GM21723 (cell line): ENCODE results near the gene NEU2.

Source experiments
- ATAC-seq: cut with Tn5 transposase; IDR thresholded peaks from one replicate; pipeline ENCODE4 v1.9.1; 2021; ENCODE audit warnings: mild to moderate bottlenecking, moderate library complexity; ENCODE audit not compliant: unreplicated experiment

NEU2 gene

DNA sequence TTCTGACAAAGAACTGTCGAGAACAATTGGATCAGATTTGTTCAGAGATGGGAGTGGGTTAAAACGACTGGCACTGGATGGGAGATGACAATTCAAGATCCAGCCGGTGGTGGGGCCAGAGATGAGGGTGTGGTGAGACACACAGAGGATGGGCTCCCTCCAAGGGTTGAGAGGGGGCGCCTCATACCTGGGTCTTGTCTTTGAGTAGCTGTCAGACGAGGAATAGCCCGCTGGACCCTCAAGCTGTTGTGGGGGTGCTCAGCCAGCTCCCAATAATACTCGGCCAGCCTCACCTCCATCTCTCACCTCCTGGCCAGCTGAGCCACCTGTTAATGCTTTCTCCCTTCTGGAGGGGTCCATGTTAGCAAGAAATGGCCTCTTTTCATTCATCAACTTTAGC lies 41.6 kb downstream of the NEU2 start:
- ATAC-seq, result no peak

DNA sequence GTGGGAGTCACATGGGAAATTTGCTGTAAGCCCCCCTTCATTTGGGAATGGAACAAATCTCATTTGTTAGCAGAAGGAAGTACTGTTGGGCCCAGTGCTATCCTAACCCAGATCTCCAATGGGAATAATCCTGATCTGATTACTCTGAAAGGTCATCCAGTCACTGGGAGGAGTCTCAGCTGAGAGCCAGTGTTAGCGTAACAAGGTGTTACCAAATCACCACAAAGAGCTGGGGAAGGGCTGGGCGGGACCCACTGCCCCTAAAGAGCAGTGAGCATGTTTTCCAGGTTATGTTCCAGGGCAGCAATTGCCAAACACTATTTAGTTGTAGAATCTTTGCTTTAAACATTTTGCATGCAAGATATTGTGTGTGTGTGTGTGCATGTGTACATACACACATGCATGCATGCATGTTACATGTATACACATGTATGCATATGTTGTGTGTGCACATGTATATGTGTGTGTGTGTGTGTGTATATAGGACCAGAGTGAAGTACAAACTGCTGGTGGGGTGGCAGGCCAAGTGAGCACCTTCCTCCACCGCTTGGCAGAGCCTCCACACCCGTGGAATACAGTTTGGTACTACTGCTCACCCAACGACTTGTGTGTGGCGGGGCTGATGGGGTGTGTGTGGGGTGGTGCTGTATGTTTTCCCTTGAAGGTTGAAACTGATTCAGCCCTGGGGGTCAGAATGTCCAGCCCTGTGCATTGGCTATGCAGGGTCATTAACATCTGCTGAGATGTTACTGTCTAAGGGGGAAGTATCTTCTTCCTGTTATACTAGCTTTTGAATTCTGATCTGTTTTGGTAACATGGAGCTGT lies 42.9 kb downstream of the NEU2 start:
- ATAC-seq, result no peak

DNA sequence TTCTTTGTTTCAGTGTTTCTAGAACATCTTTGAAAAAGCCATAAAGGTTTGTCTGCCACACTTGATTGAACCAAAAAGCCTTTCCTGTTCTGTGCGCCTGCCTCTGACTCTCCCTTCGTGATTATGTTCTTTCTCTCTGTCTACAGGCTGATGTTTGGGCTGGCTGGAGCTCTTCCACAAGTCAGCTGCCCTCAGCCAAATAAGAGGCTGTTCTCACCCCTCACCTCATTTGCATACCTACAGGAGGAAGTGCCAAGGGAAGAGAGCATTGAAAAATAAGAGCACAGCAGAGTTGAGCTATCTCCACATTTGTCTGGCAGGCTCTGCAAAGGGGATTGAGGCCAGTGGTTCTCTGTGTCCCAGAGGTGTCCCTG lies 43.5 kb downstream of the NEU2 start:
- ATAC-seq, result peak; percentile 63

DNA sequence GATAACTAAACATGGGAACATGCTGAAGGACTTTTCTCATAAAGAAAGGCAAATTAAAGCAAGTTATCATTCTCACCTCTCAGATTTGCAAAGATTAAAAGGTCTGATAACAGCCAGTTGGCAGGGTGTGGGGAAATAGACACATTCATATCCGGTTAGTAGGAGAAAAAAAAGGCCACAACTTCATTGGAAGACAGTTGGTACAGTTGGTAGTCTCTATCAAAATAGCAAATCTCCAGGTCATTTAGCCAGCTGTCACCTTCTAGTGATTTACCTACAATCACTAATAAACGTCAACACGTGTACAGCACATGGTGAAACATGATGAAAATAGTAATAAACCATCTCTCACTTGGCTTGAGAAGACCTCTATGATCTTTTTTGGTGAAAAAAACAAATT lies 44.3 kb downstream of the NEU2 start:
- ATAC-seq, result no peak

DNA sequence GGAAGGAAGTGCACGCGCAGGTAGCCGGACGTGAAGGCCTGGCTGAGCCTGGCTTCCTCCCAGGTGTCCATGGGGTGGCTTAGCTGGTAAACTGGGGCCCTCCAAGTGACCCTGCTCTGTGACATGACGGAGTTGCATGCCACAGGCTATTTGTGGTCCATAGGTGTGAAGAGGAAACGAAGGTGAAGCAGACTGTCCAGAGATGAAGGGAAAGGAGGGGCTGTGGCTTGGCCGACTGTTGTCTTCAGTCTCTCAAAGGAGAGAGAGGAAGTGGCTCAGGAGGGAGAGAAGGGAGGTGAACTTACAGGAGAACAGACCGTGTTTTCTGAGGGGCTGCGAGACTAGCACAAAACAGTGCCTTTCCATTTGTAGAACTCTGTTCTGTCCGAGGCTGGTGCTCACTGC lies 47.0 kb downstream of the NEU2 start:
- ATAC-seq, result peak; percentile 34

DNA sequence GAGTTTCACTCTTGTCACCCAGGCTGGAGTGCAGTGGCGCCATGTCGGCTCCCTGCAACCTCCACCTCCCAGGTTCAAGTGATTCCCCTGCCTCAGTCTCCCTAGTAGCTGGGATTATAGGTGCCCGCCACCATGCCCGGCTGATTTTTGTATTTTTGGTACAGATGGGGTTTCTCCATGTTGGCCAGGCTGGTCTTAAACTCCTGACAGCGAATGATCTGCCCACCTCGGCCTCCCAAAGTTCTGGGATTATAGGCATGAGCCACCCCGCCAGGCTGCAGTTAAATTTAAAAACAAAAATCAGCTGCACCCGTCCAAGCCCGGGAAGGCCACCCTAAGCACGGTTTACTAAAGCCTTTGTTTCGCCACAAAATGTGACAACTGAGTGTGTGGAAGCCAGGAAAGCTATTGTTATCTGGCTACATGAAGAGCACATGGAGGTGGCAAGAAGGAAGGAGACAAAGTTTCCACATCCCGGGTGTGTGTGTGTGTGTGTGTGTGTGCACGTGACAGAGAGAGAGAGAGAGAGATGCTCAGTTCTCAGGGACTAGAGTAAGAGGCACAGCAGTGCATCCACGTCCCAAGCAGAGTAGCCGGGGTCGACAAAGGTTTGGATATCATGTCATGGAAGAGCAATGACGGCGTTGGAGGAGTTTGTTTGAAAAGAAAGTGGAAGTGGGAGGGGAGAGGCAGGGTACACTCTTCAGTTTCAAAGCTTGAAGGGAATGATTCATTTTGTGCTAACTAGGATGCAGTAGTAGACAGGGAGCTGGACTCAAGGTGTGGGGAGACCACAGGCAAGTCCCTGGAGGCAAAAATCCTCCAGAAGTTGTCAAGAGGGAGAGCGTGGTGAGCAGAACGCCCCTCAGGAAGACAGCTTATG lies 47.7 kb downstream of the NEU2 start:
- no peak for ATAC-seq

DNA sequence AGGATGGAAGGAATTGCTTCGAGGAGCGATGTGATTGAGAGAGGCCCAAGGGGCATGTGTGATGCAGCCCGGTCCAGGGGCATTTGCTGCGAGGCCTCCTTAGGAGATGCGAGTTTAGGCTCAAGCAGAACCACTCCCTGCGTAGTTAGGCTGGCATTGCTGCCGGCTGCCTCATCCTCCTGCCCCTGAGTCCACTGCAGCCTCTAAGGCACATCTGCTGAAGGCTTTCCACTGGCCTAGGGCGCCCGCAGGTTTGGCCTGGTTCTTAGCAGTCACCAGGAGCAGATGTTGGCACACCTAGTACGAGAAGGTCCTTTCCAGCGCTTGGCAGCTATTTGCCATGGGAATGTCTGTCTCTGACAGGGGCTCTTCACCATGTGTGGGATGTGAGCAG lies 48.4 kb downstream of the NEU2 start:
- ATAC-seq, result no peak

DNA sequence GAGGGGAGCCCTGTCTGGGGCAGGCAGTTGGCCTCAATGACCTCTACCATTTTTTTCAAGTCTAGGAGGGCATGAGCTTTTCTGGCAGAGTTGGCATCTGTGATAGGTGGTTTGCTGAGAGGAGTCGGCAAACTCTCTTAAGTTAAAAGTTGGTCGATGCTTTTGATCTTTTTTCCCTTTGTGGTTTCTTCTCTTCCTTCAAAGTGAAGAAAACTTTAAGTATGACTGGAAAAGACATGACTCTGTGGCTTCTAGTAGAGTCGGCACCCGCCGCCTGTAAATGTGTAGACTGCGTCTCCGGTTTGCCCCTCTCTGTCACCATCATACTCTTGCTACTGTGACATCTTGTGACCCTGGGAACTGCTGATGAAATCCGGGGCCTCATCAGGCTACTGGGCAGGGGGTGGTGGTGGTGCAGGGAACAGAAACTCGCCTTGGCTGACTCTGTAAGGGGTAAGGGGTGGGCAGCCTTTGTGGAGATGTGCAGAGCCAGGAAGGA lies 48.8 kb downstream of the NEU2 start:
- ATAC-seq, result peak; percentile 10

DNA sequence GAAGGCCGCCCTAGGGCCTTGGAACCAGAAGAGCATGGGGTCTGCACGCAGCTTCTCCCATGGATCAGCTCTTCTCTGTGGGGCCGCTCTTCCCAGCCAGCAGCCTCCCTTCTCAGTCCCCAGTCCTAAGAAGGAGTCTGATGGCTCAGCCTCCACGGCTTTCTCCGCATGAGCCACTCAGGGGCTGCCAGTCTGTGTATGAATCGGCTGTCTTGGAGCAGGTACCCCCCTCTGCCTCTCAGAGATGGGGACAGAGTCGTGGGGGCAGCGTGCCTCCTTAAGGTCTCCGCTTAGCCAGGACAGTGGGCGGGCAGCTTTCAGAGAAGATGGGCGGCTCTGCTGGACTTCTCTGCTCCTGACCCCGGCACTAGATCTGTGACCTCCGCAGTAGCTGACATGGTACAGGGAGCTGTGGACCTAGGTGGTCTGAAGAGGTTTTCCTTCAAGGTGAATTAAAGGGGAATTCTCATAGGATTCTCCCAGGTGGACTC lies 49.3 kb downstream of the NEU2 start:
- peak; percentile 8 for ATAC-seq

DNA sequence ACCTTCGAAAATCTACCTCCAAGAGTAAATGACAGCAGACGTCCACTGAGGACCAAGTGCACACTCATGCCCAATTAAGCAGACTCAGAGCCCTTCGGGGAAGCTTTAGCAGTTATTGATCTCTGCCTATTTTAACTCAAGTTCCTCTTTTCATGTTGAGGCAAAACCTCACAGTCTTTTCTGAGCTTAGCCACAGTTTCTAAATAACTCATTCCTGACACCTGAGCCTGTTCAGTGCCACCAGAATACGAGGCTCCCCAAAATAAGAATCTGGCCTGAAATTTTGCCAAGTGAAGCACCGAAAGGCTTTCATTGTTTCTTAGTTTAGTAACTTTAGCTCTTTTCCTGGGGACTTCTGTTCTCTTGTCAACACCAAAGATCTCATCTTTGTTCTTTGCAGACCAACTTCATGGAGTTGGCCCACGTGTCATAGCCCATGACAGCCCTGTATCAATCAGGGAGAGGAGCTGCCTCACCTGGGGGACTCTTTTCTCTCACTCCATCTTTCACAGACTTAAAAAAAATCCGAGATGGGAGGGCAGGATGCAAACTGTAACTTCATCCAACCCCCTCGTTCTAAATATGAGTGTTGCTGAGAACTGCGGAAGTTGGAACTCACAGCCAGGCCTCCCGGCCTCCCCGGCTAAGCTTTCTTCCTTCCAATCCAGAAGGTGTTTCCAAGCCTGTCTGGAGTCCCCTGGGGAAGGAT lies 49.9 kb downstream of the NEU2 start:
- ATAC-seq, result peak; percentile 44

DNA sequence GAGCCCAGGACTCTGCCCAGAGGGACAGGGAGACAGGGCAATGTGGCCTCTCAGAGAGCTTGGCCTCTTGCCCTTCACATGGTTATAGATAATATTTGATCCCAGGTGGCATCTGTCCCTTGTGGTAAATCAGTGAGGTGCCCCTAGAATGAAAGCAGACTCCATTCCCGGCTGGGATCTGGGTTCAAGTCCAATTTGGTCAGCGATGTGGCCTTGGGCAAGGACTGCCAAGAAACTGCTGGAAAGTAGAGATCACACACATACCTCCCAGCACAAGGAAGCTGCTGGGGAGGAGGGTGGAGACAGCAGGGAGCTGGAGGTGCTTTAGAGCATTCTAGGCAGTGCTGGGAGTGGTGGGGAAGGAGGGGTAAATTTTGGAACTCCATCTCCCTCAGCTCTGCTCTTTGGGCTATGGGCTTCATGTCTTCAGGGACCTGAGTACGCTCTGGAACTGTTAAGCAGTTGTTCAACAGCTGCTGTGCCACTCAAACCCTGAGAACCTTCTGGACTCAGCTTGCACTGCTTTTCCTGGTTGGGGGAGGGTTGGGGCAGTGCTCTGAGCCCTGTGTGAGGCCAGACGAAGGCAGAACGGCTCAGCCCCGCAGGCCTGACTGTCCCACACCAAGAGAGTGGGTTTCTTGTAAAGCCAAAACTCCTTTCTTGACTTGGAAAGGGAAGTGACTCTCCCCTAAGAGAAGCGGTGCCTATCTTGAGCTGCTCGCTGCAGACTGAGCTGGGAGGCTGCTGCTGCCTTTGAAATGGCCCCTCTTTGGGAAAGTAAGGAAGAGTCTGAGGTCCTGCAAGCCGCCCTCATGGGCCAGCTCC lies 50.7 kb downstream of the NEU2 start:
- ATAC-seq, result no peak

DNA sequence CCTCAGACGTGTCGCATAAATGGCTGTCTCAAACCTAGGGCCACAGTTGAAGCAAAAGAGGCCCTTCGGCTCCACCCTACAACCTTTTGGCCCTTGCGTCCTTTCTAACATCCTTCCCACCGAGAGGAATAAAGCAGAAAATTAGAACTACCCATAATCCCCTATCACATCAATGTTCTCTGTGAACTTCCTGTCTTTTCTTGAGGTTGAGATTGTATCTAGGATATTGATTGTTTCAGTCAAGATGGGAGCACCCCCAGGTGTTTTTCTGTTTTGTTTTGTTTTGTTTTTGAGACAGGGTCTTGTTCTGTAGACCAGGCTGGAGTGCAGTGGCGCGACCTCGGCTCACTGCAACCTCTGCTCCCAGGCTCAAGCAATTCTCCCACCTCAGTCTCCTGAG lies 51.3 kb downstream of the NEU2 start:
- no peak for ATAC-seq

DNA sequence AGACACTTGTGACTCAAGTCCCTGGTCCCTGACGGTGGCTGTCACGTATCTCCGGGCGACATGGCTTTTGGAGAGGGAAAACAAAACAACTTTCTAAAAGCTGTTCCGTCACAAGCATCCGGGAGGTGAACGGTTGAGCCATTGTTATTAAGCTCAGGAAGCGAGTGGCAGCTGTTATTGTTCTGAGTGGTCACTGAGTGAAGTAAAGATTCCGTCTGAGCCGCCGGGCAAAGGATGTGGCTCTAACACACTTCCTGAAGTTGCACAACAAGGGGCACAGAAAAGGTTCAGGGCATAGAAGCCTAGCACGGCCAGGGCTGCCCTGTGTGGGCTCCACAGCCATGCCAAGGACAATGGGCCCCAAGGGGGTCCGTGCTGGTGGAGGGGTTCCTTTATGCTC lies 52.0 kb downstream of the NEU2 start:
- ATAC-seq, result no peak
